SK-N-MC (cell line): ENCODE results near the gene CBL.

Experiments
- EZH2 ChIP-seq: fragments of 200-600 bp; sonication (generic); IDR thresholded peaks from one replicate; pipeline ENCODE4 v1.6.1; 2017; ENCODE audit warnings: antibody characterized with exemption
- FOXP2 ChIP-seq: optimal IDR thresholded peaks from 2 replicates; pipeline ENCODE3; 2011; ENCODE audit warnings: mild to moderate bottlenecking, moderate library complexity; ENCODE audit not compliant: insufficient read depth; ENCODE audit errors: extremely low read length, control extremely low read depth
- POLR2AphosphoS5 ChIP-seq: IDR thresholded peaks from 2 replicates; pipeline ENCODE4 v1.6.1; 2012; ENCODE audit warnings: mild to moderate bottlenecking, low read depth, low read length, borderline replicate concordance

DNA sequence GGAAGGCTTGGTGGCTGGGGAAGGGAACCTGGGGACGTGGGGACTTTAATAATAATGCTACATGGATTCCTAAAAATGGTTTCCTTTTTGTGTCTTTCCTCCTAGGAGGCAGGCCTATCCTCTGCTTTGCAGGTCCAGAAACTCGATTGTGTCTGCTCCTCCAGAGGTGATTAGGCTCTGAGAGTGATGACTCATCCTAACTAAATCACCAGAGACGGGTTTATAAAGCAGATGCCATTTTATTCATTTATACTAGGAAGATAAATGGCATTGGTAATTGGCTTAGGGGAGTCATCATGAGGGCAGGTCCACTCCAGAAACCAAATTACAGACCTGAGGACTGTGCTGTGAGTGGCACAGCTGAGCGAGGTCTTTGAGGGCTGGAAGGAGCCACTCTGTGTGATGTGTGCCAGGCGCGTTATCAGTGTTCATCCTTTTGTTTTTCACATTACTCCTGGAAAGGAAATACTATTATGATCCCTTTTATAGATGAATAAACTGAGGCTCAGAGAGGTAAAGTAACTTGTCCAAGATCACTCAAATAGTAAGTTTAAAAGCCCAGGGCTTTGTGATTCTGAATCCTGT lies 30.6 kb upstream of the CBL start:
- TF ChIP-seq EZH2, result no peak
- no peak for TF ChIP-seq POLR2AphosphoS5
- no peak for TF ChIP-seq FOXP2
